GM23248 (cell line): ENCODE measurements around the gene DDC. TPM values are rescaled to one million over a fixed set of nuclear protein-coding genes. Genes with fewer than 3 reads are reported as not detected.

Source experiments
- DNase-seq: peaks from one replicate; pipeline ENCODE4 v3.0.0-alpha.2; 2015
- H2AFZ ChIP-seq: fragments of 200-600 bp; sonication (generic); 2 replicates; pipeline ENCODE4 v1.6.1; 2016; ENCODE audit warnings: antibody characterized with exemption
- H3F3A ChIP-seq: fragments of 200-600 bp; sonication (generic); 2 replicates; pipeline ENCODE4 v1.6.1; 2016; ENCODE audit warnings: mild to moderate bottlenecking, antibody characterized with exemption, mixed run types; ENCODE audit not compliant: insufficient read depth
- H3K27ac ChIP-seq: fragments of 200-600 bp; sonication (generic); 2 replicates; pipeline ENCODE4 v1.5.1; 2016; ENCODE audit warnings: mild to moderate bottlenecking
- H3K27me3 ChIP-seq: fragments of 200-600 bp; sonication (generic); replicated peaks from 2 replicates; pipeline ENCODE4 v1.6.1; 2016; ENCODE audit warnings: mild to moderate bottlenecking; ENCODE audit not compliant: insufficient read depth
- H3K36me3 ChIP-seq: fragments of 200-600 bp; sonication (generic); 2 replicates; pipeline ENCODE4 v1.6.1; 2016; ENCODE audit warnings: low read depth, mild to moderate bottlenecking
- H3K4me1 ChIP-seq: fragments of 200-600 bp; sonication (generic); 2 replicates; pipeline ENCODE4 v1.6.1; 2016; ENCODE audit warnings: mild to moderate bottlenecking; ENCODE audit not compliant: insufficient read depth
- H3K4me2 ChIP-seq: fragments of 200-600 bp; sonication (generic); one replicate; pipeline ENCODE4 v1.6.1; 2016; ENCODE audit warnings: mild to moderate bottlenecking; ENCODE audit not compliant: unreplicated experiment
- H3K4me3 ChIP-seq: fragments of 200-600 bp; sonication (generic); 2 replicates; pipeline ENCODE4 v1.5.1; 2016; ENCODE audit warnings: mild to moderate bottlenecking
- H3K79me2 ChIP-seq: fragments of 200-600 bp; sonication (generic); 2 replicates; pipeline ENCODE4 v1.6.1; 2016; ENCODE audit warnings: mild to moderate bottlenecking; ENCODE audit not compliant: insufficient read depth
- H3K9ac ChIP-seq: fragments of 200-600 bp; sonication (generic); 2 replicates; pipeline ENCODE4 v1.6.1; 2016; ENCODE audit warnings: mild to moderate bottlenecking
- H3K9me2 ChIP-seq: fragments of 200-600 bp; sonication (generic); 2 replicates; pipeline ENCODE4 v1.6.1; 2016; ENCODE audit warnings: mixed run types, mild to moderate bottlenecking, moderate library complexity; ENCODE audit not compliant: insufficient read depth
- H3K9me3 ChIP-seq: fragments of 200-600 bp; sonication (generic); one replicate; pipeline ENCODE4 v1.6.1; 2017; ENCODE audit warnings: low read depth
- H4K20me1 ChIP-seq: fragments of 200-600 bp; sonication (generic); 2 replicates; pipeline ENCODE4 v1.6.0; 2016; ENCODE audit not compliant: insufficient read depth
- EZH2 ChIP-seq: fragments of 200-600 bp; sonication (generic); IDR thresholded peaks from 2 replicates; pipeline ENCODE4 v1.6.1; 2018; ENCODE audit warnings: antibody characterized with exemption, mild to moderate bottlenecking; ENCODE audit not compliant: insufficient read depth, poor library complexity, severe bottlenecking
- EZH2phosphoT487 ChIP-seq: fragments of 200-600 bp; sonication (generic); IDR thresholded peaks from 2 replicates; pipeline ENCODE4 v1.6.1; 2018; ENCODE audit warnings: antibody characterized with exemption, moderate library complexity, mild to moderate bottlenecking, low read depth; ENCODE audit not compliant: insufficient read depth
- WGBS, 2 experiments: methylation state at CpG; one replicate each; pipeline ENCODE4 v1.1.6; 2015 to 2017; ENCODE audit warnings: low lambda C conversion rate in 2 of 2, low coverage in 1 of 2; ENCODE audit errors: missing lambda C conversion rate in 2 of 2; 5-methylcytosine and 5-hydroxymethylcytosine counted together
- in situ Hi-C: fragments of 300-500 bp; cut with MboI; formaldehyde crosslinking; loops from 2 replicates; pipeline ENCODE4 v1.15.0; 2020
- polyA plus RNA-seq: library from polyadenylated mRNA; unstranded; fragments of >200 nt; fragmentation: Nextera tagmentation; extraction: Ambion mirVana; gene quantifications from 2 replicates; pipeline ENCODE4 v1.2.1, GENCODE V29; 2016
- total RNA-seq: library from RNA; depleted of rRNA; stranded (reverse); fragments of >200 nt; shearing (Covaris generic); gene quantifications from 2 replicates; pipeline ENCODE4 v1.2.3, GENCODE V29; 2014

Gene DDC
- total and polyA plus RNA-seq, 2 experiments from 2014 or later, result not detected

- Histone ChIP-seq H3K36me3 (no peaks in the 10 kb centered on the region), H3K9me2 (no peaks in the 10 kb centered on the region), H3K4me1 (peaks cover 7% of the 10 kb centered on the region; the same call in 1 of the 2 replicates), H3K27me3 (peaks cover 9% of the 10 kb centered on the region; the same call in 1 of the 2 replicates), H3K9me3 (no peaks in the 10 kb centered on the region), H3K4me2 (no peak overlapping the region), H4K20me1 (no peaks in the 10 kb centered on the region), H3K27ac (no peak overlapping the region), H2AFZ (no peak overlapping the region), H3K79me2 (no peaks in the 10 kb centered on the region), H3K4me3 (no peak overlapping the region), H3K9ac (no peak overlapping the region), H3F3A (no peaks in the 10 kb centered on the region)
- TF ChIP-seq EZH2phosphoT487 (no peak), EZH2 (no peak)
- in situ Hi-C loops, result no loop called here
- WGBS, 2 experiments, result 83% methylated on average over 13 to 14 of the region's 14 CpGs
- DNase-seq, result no peak
Observed at GRCh38 chr7:50513166-50513871, 51.9 kb downstream of the DDC start.

- no peaks in the 10 kb centered on the region for H4K20me1 ChIP-seq
- H3F3A ChIP-seq, result no peaks in the 10 kb centered on the region
- no peak overlapping the region for H3K4me3 ChIP-seq
- no peaks in the 10 kb centered on the region for H3K9me3 ChIP-seq
- H3K4me2 ChIP-seq, result no peak overlapping the region
- H3K27ac ChIP-seq, result no peak overlapping the region
- TF ChIP-seq EZH2 (no peak), EZH2phosphoT487 (no peak)
- no peaks in the 10 kb centered on the region for H3K9me2 ChIP-seq
- no peak overlapping the region for H3K9ac ChIP-seq
- H3K4me1 ChIP-seq, result peaks cover 7% of the 10 kb centered on the region; the same call in 1 of the 2 replicates
- no peaks in the 10 kb centered on the region for H3K79me2 ChIP-seq
- H2AFZ ChIP-seq, result no peak overlapping the region
- DNase-seq, result no peak
- peaks cover 9% of the 10 kb centered on the region; the same call in 1 of the 2 replicates for H3K27me3 ChIP-seq
- in situ Hi-C loops, result no loop called here
- no peaks in the 10 kb centered on the region for H3K36me3 ChIP-seq
Observed at GRCh38 chr7:50512384-50512783, 52.8 kb downstream of the DDC start.

- H2AFZ ChIP-seq, result no peak overlapping the region
Observed at GRCh38 chr7:50509459-50509858, 55.7 kb downstream of the DDC start.

GRCh38 chr7:50508471-50508943 lies 56.7 kb downstream of the DDC start:
- no peak overlapping the region for H3K4me3 ChIP-seq
- peaks cover 7% of the 10 kb centered on the region; the same call in 1 of the 2 replicates for H3K4me1 ChIP-seq
- in situ Hi-C loops, result no loop called here
- no peak for DNase-seq
- no peaks in the 10 kb centered on the region for H3K79me2 ChIP-seq
- 78 to 83% methylated on average over 5 of the region's 5 CpGs for WGBS, 2 experiments
- H3K36me3 ChIP-seq, result no peaks in the 10 kb centered on the region
- no peaks in the 10 kb centered on the region for H3K9me3 ChIP-seq
- no peak overlapping the region for H2AFZ ChIP-seq
- H3K9ac ChIP-seq, result no peak overlapping the region
- no peak overlapping the region for H3K4me2 ChIP-seq
- no peaks in the 10 kb centered on the region for H3F3A ChIP-seq
- no peak for TF ChIP-seq EZH2
- TF ChIP-seq EZH2phosphoT487, result no peak
- no peaks in the 10 kb centered on the region for H3K27me3 ChIP-seq
- H3K9me2 ChIP-seq, result no peaks in the 10 kb centered on the region
- no peaks in the 10 kb centered on the region for H4K20me1 ChIP-seq
- H3K27ac ChIP-seq, result no peak overlapping the region

More at GRCh38 chr7:50509459-50509858, 55.7 kb downstream of the DDC start:
- Histone ChIP-seq H3F3A (no peaks in the 10 kb centered on the region), H3K4me3 (no peak overlapping the region), H3K4me2 (no peak overlapping the region), H3K27me3 (no peaks in the 10 kb centered on the region), H3K9ac (no peak overlapping the region), H4K20me1 (no peaks in the 10 kb centered on the region), H3K9me3 (no peaks in the 10 kb centered on the region), H3K36me3 (no peaks in the 10 kb centered on the region), H3K4me1 (peaks cover 7% of the 10 kb centered on the region; the same call in 1 of the 2 replicates), H3K9me2 (no peaks in the 10 kb centered on the region), H3K79me2 (no peaks in the 10 kb centered on the region), H3K27ac (no peak overlapping the region)
- DNase-seq, result peak; percentile 55
- 59 to 71% methylated on average over 2 of the region's 2 CpGs for WGBS, 2 experiments
- TF ChIP-seq EZH2phosphoT487 (no peak), EZH2 (no peak)
- in situ Hi-C loops, result no loop called here
